H9 (cell line): ENCODE results near the gene STRADA. TPM values are rescaled to one million over a fixed set of nuclear protein-coding genes. Genes with fewer than 3 reads are reported as not detected.

Experiments
- DNase-seq: peaks from one replicate; pipeline ENCODE4 v3.0.0-alpha.2; 2017
- H2AFZ ChIP-seq: one replicate; pipeline ENCODE4 v1.6.1; 2013; ENCODE audit warnings: mild to moderate bottlenecking, low read length, control low read depth, moderate library complexity
- H2AK5ac ChIP-seq: 2 replicates; pipeline ENCODE4 v1.6.1; 2013; ENCODE audit warnings: low read length, control low read depth, mixed read lengths; ENCODE audit not compliant: insufficient read length
- H2BK120ac ChIP-seq: one replicate; pipeline ENCODE4 v1.6.1; 2013; ENCODE audit warnings: low read depth, mild to moderate bottlenecking, low read length, control low read depth, inconsistent platforms; ENCODE audit not compliant: poor library complexity, severe bottlenecking
- H2BK12ac ChIP-seq: 2 replicates; pipeline ENCODE4 v1.6.1; 2013; ENCODE audit warnings: low read length, control low read depth, mixed read lengths, low read depth; ENCODE audit not compliant: insufficient read length
- H2BK15ac ChIP-seq: 2 replicates; pipeline ENCODE4 v1.6.1; 2013; ENCODE audit warnings: low read depth, low read length, control low read depth
- H2BK20ac ChIP-seq: one replicate; pipeline ENCODE4 v1.6.1; 2013; ENCODE audit warnings: low read depth, mild to moderate bottlenecking, low read length, control low read depth, inconsistent platforms; ENCODE audit not compliant: poor library complexity, severe bottlenecking
- H2BK5ac ChIP-seq: 2 replicates; pipeline ENCODE4 v1.6.1; 2013; ENCODE audit warnings: low read length, control low read depth, mixed read lengths; ENCODE audit not compliant: insufficient read length
- H3K14ac ChIP-seq: 2 replicates; pipeline ENCODE4 v1.6.1; 2013; ENCODE audit warnings: low read length, control low read depth; ENCODE audit not compliant: insufficient read depth
- H3K18ac ChIP-seq: 2 replicates; pipeline ENCODE4 v1.6.1; 2013; ENCODE audit warnings: low read depth, mild to moderate bottlenecking, mixed read lengths, low read length, control low read depth; ENCODE audit not compliant: insufficient read length
- H3K23ac ChIP-seq: 2 replicates; pipeline ENCODE4 v1.6.1; 2013; ENCODE audit warnings: low read length, control low read depth, mixed read lengths, low read depth; ENCODE audit not compliant: insufficient read length
- H3K23me2 ChIP-seq: 2 replicates; pipeline ENCODE4 v1.6.1; 2013; ENCODE audit warnings: low read depth, mild to moderate bottlenecking, mixed read lengths, low read length, control low read depth; ENCODE audit not compliant: insufficient read length, poor library complexity, severe bottlenecking
- H3K27ac ChIP-seq: 2 replicates; pipeline ENCODE4 v1.5.1; 2013; ENCODE audit warnings: low read length, control low read depth, mixed read lengths, low read depth; ENCODE audit not compliant: insufficient read length
- H3K27me3 ChIP-seq: 2 replicates; pipeline ENCODE4 v1.6.1; 2013; ENCODE audit warnings: low read length, control low read depth, inconsistent platforms; ENCODE audit not compliant: insufficient read depth
- H3K4ac ChIP-seq: 2 replicates; pipeline ENCODE4 v1.6.1; 2013; ENCODE audit warnings: low read depth, mild to moderate bottlenecking, control low read depth, inconsistent platforms, low read length, moderate library complexity
- H3K4me1 ChIP-seq: 2 replicates; pipeline ENCODE4 v1.6.1; 2013; ENCODE audit warnings: low read length, control low read depth, inconsistent platforms; ENCODE audit not compliant: insufficient read depth
- H3K4me2 ChIP-seq: 2 replicates; pipeline ENCODE4 v1.6.1; 2013; ENCODE audit warnings: low read length, control low read depth, mixed read lengths; ENCODE audit not compliant: insufficient read length, insufficient read depth
- H3K56ac ChIP-seq: 2 replicates; pipeline ENCODE4 v1.6.1; 2013; ENCODE audit warnings: low read depth, mild to moderate bottlenecking, mixed read lengths, low read length, control low read depth; ENCODE audit not compliant: insufficient read length
- H3K79me1 ChIP-seq: 2 replicates; pipeline ENCODE4 v1.6.1; 2013; ENCODE audit warnings: low read depth, mild to moderate bottlenecking, moderate library complexity, low read length, control low read depth, inconsistent platforms; ENCODE audit not compliant: insufficient read depth, poor library complexity, severe bottlenecking
- H3K79me2 ChIP-seq: 2 replicates; pipeline ENCODE4 v1.6.1; 2013; ENCODE audit warnings: low read length, control low read depth, inconsistent platforms; ENCODE audit not compliant: insufficient read depth
- H3K9ac ChIP-seq: 2 replicates; pipeline ENCODE4 v1.6.1; 2013; ENCODE audit warnings: low read length, control low read depth, mixed read lengths; ENCODE audit not compliant: insufficient read length; ENCODE audit errors: extremely low read depth
- H3K9me3 ChIP-seq: one replicate; pipeline ENCODE4 v1.6.1; 2013; ENCODE audit warnings: low read depth, low read length, inconsistent platforms; ENCODE audit not compliant: control insufficient read depth
- H3T11ph ChIP-seq: one replicate; pipeline ENCODE4 v1.6.1; 2013; ENCODE audit warnings: mild to moderate bottlenecking, low read length, control low read depth, inconsistent platforms
- H4K20me1 ChIP-seq: one replicate; pipeline ENCODE4 v1.6.1; 2013; ENCODE audit not compliant: control insufficient read depth, insufficient read length, insufficient read depth
- H4K5ac ChIP-seq: 2 replicates; pipeline ENCODE4 v1.6.1; 2013; ENCODE audit warnings: low read depth, mild to moderate bottlenecking, mixed read lengths, low read length, control low read depth; ENCODE audit not compliant: insufficient read length
- H4K8ac ChIP-seq: replicated peaks from 2 replicates; pipeline ENCODE4 v1.6.1; 2013; ENCODE audit warnings: low read length, control low read depth, mixed read lengths, low read depth; ENCODE audit not compliant: insufficient read length
- H4K91ac ChIP-seq: 2 replicates; pipeline ENCODE4 v1.6.1; 2013; ENCODE audit warnings: low read depth, mild to moderate bottlenecking, moderate library complexity, mixed read lengths, low read length, control low read depth; ENCODE audit not compliant: insufficient read length
- H3K27ac Mint-ChIP-seq, 3 experiments: 2 replicates in 2 of 3; 3 replicates in 1 of 3; pipeline ENCODE4 v1.8.0; 2020 to 2021; ENCODE audit warnings: mixed read lengths in 3 of 3, mild to moderate bottlenecking in 1 of 3, moderate library complexity in 1 of 3
- H3K27me3 Mint-ChIP-seq: 2 replicates; pipeline ENCODE4 v1.8.0; 2021; ENCODE audit warnings: low read depth, mild to moderate bottlenecking, moderate library complexity, mixed read lengths
- H3K36me3 Mint-ChIP-seq, 3 experiments: 2 replicates in 2 of 3; 3 replicates in 1 of 3; pipeline ENCODE4 v1.8.0; 2020 to 2021; ENCODE audit warnings: low read depth in 3 of 3, mixed read lengths in 3 of 3; ENCODE audit not compliant: insufficient read depth in 1 of 3
- H3K4me1 Mint-ChIP-seq, 2 experiments: 2 replicates each; pipeline ENCODE4 v1.8.0; 2020; ENCODE audit warnings: mixed read lengths in 2 of 2
- H3K4me3 Mint-ChIP-seq, 2 experiments: 2 replicates in 1 of 2; 3 replicates in 1 of 2; pipeline ENCODE4 v1.8.0; 2020 to 2021; ENCODE audit warnings: mild to moderate bottlenecking in 2 of 2, mixed read lengths in 2 of 2, moderate library complexity in 1 of 2
- H3K9me3 Mint-ChIP-seq, 2 experiments: 2 replicates in 1 of 2; 3 replicates in 1 of 2; pipeline ENCODE4 v1.8.0; 2020; ENCODE audit warnings: mild to moderate bottlenecking in 2 of 2, mixed read lengths in 2 of 2, moderate library complexity in 1 of 2
- CTCF ChIP-seq: fragments of 200-600 bp; sonication (generic); conservative IDR thresholded peaks from 3 replicates; pipeline ENCODE4 v1.8.0; 2021; ENCODE audit warnings: antibody characterized with exemption, mild to moderate bottlenecking
- WGBS: extraction: QIAGEN DNeasy Blood & Tissue Kit; methylation state at CpG from one replicate; pipeline ENCODE4 v1.1.7; 2013; ENCODE audit warnings: missing lambda C conversion rate, low lambda C conversion rate, mixed read lengths; ENCODE audit not compliant: insufficient read length; ENCODE audit errors: extremely low coverage; 5-methylcytosine and 5-hydroxymethylcytosine counted together
- total RNA-seq: library from RNA; stranded (reverse); gene quantifications from 2 replicates; pipeline ENCODE4 v1.2.1, GENCODE V29; 2021

STRADA gene
- total RNA-seq, 1 experiment from 2014 or later, result 35.0 TPM

- Histone ChIP-seq H4K20me1 (no peaks in the 10 kb centered on the region), H2AK5ac (no peak overlapping the region), H2BK20ac (no peak overlapping the region), H3K56ac (no peak overlapping the region), H2AFZ (no peak overlapping the region), H4K91ac (no peak overlapping the region), H3K9ac (no peak overlapping the region), H4K5ac (no peak overlapping the region), H3K4me2 (no peak overlapping the region), H3T11ph (no peak overlapping the region), H3K4me1 (no peaks in the 10 kb centered on the region), H3K23me2 (no peaks in the 10 kb centered on the region), H2BK12ac (no peak overlapping the region), H3K9me3 (no peaks in the 10 kb centered on the region), H4K8ac (no peak overlapping the region), H3K27ac (no peak overlapping the region), H3K79me2 (peaks cover 2% of the 10 kb centered on the region; the same call in 1 of the 2 replicates), H3K79me1 (peaks cover 13% of the 10 kb centered on the region), H2BK15ac (no peak overlapping the region), H3K4ac (no peak overlapping the region), H2BK5ac (no peak overlapping the region), H3K18ac (no peak overlapping the region), H3K27me3 (no peaks in the 10 kb centered on the region), H2BK120ac (no peak overlapping the region), H3K23ac (no peak overlapping the region), H3K14ac (no peak overlapping the region)
- no peaks in the 10 kb centered on the region for H3K9me3 Mint-ChIP-seq
- no peaks in the 10 kb centered on the region for H3K4me1 Mint-ChIP-seq
- no peak for DNase-seq
- H3K36me3 Mint-ChIP-seq, result peaks cover 29 to 83% (median 53%) of the 10 kb centered on the region in 3 experiments; a peak in 6 of 7 replicates
- TF ChIP-seq CTCF, result no peak
- no peaks in the 10 kb centered on the region for H3K27me3 Mint-ChIP-seq
- no peak overlapping the region for H3K27ac Mint-ChIP-seq
- no peak overlapping the region for H3K4me3 Mint-ChIP-seq
- WGBS, result no CpG with 5 or more reads among the region's 6 CpGs
These were observed 48.5 kb upstream of the STRADA start for GRCh38 chr17:63790057-63790456.
